HCT116 (cell line): Measurements from ENCODE around the gene GRIK4. TPM values are rescaled to one million over a fixed set of nuclear protein-coding genes. Genes with fewer than 3 reads are reported as not detected.
A peak's percentile ranks its signal among the peaks of the same experiment; 100 is the strongest.

Source experiments
- ATAC-seq: fragments of 200-7000 bp; cut with Tn5 transposase; 2 replicates; pipeline ENCODE4 v1.9.1; 2020; ENCODE audit warnings: mild to moderate bottlenecking, moderate library complexity
- BruUV-seq: library from RNA; stranded (reverse); fragments of 400-500 nt; replicated peaks from 2 replicates; lab custom pipeline; 2021; lab: Mats Ljungman, UMichigan
- CTCF ChIA-PET: fragments of 300-600 bp; sonication (Branson Sonifier 250); formaldehyde crosslinking; loops from one replicate; lab custom pipeline; 2021; ENCODE audit warnings: antibody characterized with exemption; lab: Charles Lee
- POLR2A ChIA-PET: fragments of 300-600, 350-600 bp; sonication (Branson Sonifier 250); formaldehyde crosslinking; loops from one replicate; lab custom pipeline; 2021; ENCODE audit warnings: antibody characterized with exemption; lab: Charles Lee
- RAD21 ChIA-PET, 2 experiments: fragments of 300-600 bp; sonication (Branson Sonifier 250); formaldehyde crosslinking; loops; one replicate each; lab custom pipeline; 2023; ENCODE audit warnings: low total read pairs in 2 of 2; ENCODE audit not compliant: uncharacterized antibody in 2 of 2, unreplicated experiment in 2 of 2, low non-redundant PET in 1 of 2; lab: Charles Lee
- DNase-seq: peaks from one replicate; pipeline ENCODE4 v3.0.0-alpha.2; 2010; ENCODE audit warnings: low read depth, low spot score
- H2AFZ ChIP-seq: fragments of 200-600 bp; shearing (Covaris generic), sonication (generic); 2 replicates; pipeline ENCODE4 v1.6.1; 2017; ENCODE audit warnings: low read depth, mixed run types, mixed read lengths, antibody characterized with exemption, low read length; ENCODE audit not compliant: poor library complexity, severe bottlenecking
- H3K27ac ChIP-seq: 2 replicates; pipeline ENCODE4 v1.5.1; 2012; ENCODE audit warnings: low read depth, low read length
- H3K27me3 ChIP-seq: fragments of 200-600 bp; sonication (generic); 2 replicates; pipeline ENCODE4 v1.6.1; 2016; ENCODE audit warnings: mixed run types, low read length, mixed read lengths; ENCODE audit not compliant: insufficient read depth
- H3K36me3 ChIP-seq, 2 experiments: fragments of 200-500 bp in 1 of 2; fragments of 200-600 bp in 1 of 2; sonication (Bioruptor generic) in 1 of 2; sonication (generic) in 1 of 2; 2 replicates each; pipeline versions ENCODE4 v1.5.1 to v1.6.1; 2014 to 2016; ENCODE audit warnings: low read length in 2 of 2, inconsistent platforms in 1 of 2, mixed read lengths in 1 of 2, mixed run types in 1 of 2; ENCODE audit not compliant: insufficient read depth in 2 of 2, control insufficient read depth in 1 of 2
- H3K4me1 ChIP-seq, 2 experiments: fragments of 200-600 bp in 1 of 2; sonication (generic) in 1 of 2; 2 replicates each; pipeline versions ENCODE4 v1.5.1 to v1.6.1; 2012 to 2017; ENCODE audit warnings: low read length in 2 of 2, inconsistent platforms in 1 of 2, mild to moderate bottlenecking in 1 of 2, mixed read lengths in 1 of 2, mixed run types in 1 of 2, moderate library complexity in 1 of 2; ENCODE audit not compliant: insufficient read depth in 2 of 2, control insufficient read depth in 1 of 2
- H3K4me2 ChIP-seq: fragments of 200-600 bp; sonication (generic); 2 replicates; pipeline ENCODE4 v1.6.1; 2017; ENCODE audit warnings: mixed run types, low read length, mixed read lengths
- H3K4me3 ChIP-seq, 2 experiments: fragments of 200-600 bp in 1 of 2; sonication (generic) in 1 of 2; replicated peaks in 1 of 2; 2 replicates each; pipeline ENCODE4 v1.5.1; 2011 to 2016; ENCODE audit warnings: low read length in 2 of 2, control low read depth in 1 of 2, low read depth in 1 of 2, mild to moderate bottlenecking in 1 of 2, mixed read lengths in 1 of 2, mixed run types in 1 of 2
- H3K79me2 ChIP-seq: fragments of 200-600 bp; sonication (generic); 2 replicates; pipeline ENCODE4 v1.6.1; 2017; ENCODE audit warnings: mild to moderate bottlenecking, mixed run types, low read length, moderate library complexity, mixed read lengths; ENCODE audit not compliant: insufficient read depth
- H3K9ac ChIP-seq: fragments of 200-600 bp; sonication (generic); 2 replicates; pipeline ENCODE4 v1.6.1; 2016; ENCODE audit warnings: low read length, mixed read lengths
- H3K9me2 ChIP-seq: fragments of 200-600 bp; sonication (generic), shearing (Covaris generic); 2 replicates; pipeline ENCODE4 v1.6.1; 2017; ENCODE audit warnings: mixed run types, mild to moderate bottlenecking, moderate library complexity; ENCODE audit not compliant: insufficient read depth
- H3K9me3 ChIP-seq, 2 experiments: fragments of 200-500 bp in 1 of 2; fragments of 200-600 bp in 1 of 2; sonication (Bioruptor generic) in 1 of 2; sonication (generic) in 1 of 2; 2 replicates each; pipeline ENCODE4 v1.6.1; 2014 to 2017; ENCODE audit warnings: low read length in 2 of 2, mixed read lengths in 2 of 2, inconsistent platforms in 1 of 2, low read depth in 1 of 2, mild to moderate bottlenecking in 1 of 2, mixed run types in 1 of 2, moderate library complexity in 1 of 2; ENCODE audit not compliant: control insufficient read depth in 1 of 2, insufficient read depth in 1 of 2
- H4K20me1 ChIP-seq: fragments of 200-600 bp; sonication (generic), shearing (Covaris generic); 2 replicates; pipeline ENCODE4 v1.6.1; 2017; ENCODE audit warnings: mixed run types, mild to moderate bottlenecking, moderate library complexity; ENCODE audit not compliant: insufficient read depth
- CBX3 ChIP-seq: IDR thresholded peaks from 2 replicates; pipeline ENCODE4 v1.6.1; 2012; ENCODE audit warnings: low read depth
- CTCF ChIP-seq, 3 experiments: fragments of 200-600 bp in 1 of 3; sonication (generic) in 1 of 3; IDR thresholded peaks in 2 of 3; conservative IDR thresholded peaks in 1 of 3; 2 replicates each; pipeline ENCODE4 v1.5.1; 2012 to 2017; ENCODE audit warnings: low read depth in 2 of 3, low read length in 2 of 3, antibody characterized with exemption in 1 of 3, borderline replicate concordance in 1 of 3, control low read depth in 1 of 3, mild to moderate bottlenecking in 1 of 3, mixed read lengths in 1 of 3, mixed run types in 1 of 3, moderate library complexity in 1 of 3; ENCODE audit not compliant: insufficient read depth in 1 of 3
- ELF1 ChIP-seq: IDR thresholded peaks from 2 replicates; pipeline ENCODE4 v1.6.1; 2012; ENCODE audit warnings: low read depth, borderline replicate concordance
- EZH2 ChIP-seq: fragments of 200-600 bp; sonication (generic); IDR thresholded peaks from 2 replicates; pipeline ENCODE4 v1.6.1; 2017; ENCODE audit warnings: antibody characterized with exemption, mixed run types
- FOSL1 ChIP-seq: IDR thresholded peaks from 2 replicates; pipeline ENCODE4 v1.6.1; 2012; ENCODE audit warnings: low read depth
- JUND ChIP-seq: IDR thresholded peaks from 2 replicates; pipeline ENCODE4 v1.6.1; 2012
- RAD21 ChIP-seq: IDR thresholded peaks from 2 replicates; pipeline ENCODE4 v1.6.1; 2012; ENCODE audit warnings: low read depth, mild to moderate bottlenecking
- SRF ChIP-seq: IDR thresholded peaks from 2 replicates; pipeline ENCODE4 v1.6.1; 2012; ENCODE audit warnings: low read depth
- ZFX ChIP-seq: fragments of 450-650 bp; IDR thresholded peaks from 2 replicates; pipeline ENCODE4 v1.6.1; 2017
- ZNF274 ChIP-seq: fragments of 200-500 bp; sonication (Bioruptor generic); IDR thresholded peaks from 2 replicates; pipeline ENCODE4 v1.6.1; 2014; ENCODE audit warnings: mild to moderate bottlenecking, low read depth, low read length, inconsistent platforms
- intact Hi-C: fragments of 100-400 bp; cut with micrococcal nuclease; formaldehyde crosslinking; loops from 2 replicates; pipeline ENCODE4 v1.10.0; 2022
- total RNA-seq: library from RNA; stranded (reverse); gene quantifications from one replicate; pipeline ENCODE4 v1.2.1, GENCODE V29; 2021; ENCODE audit not compliant: unreplicated experiment
- TF ChIP-seq, protein P1 (sequence below): IDR thresholded peaks from 2 replicates; pipeline ENCODE4 v1.6.1; 2012
- TF ChIP-seq, protein P2 (sequence below): IDR thresholded peaks from 2 replicates; pipeline ENCODE4 v1.6.1; 2011; ENCODE audit warnings: mild to moderate bottlenecking, low read length, moderate library complexity; ENCODE audit not compliant: insufficient replicate concordance; ENCODE audit errors: extremely low read depth

GRIK4 gene
- total RNA-seq, 1 experiment from 2014 or later = 0.52 TPM

DNA sequence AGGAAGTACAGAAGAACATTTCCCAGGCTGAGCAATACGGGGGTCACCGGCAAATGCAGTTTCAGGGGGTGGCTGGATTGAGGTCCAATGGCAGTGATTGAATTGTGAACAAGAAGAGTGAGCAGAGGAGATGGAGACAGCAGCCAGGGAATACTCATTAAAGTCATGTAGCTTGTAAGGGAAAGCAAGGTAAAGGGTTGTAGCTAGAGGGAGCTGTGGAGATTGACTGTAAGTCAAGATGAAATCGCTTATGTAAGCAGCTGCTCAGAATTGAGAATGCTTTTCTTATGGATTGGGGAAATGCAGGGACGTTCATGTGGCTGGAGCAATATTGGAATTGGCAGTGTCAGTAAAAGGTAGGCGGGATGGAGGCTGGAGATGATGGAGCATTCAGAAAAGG lies 401.0 kb downstream of the GRIK4 start:
- Histone ChIP-seq H3K36me3 (no peaks in the 10 kb centered on the region), H4K20me1 (no peaks in the 10 kb centered on the region), H3K9ac (no peak overlapping the region), H3K4me1 (peaks cover 5 to 8% of the 10 kb centered on the region in 2 experiments; a peak in 2 of 4 replicates), H3K27me3 (peaks cover 13% of the 10 kb centered on the region), H3K4me3 (no peak overlapping the region), H3K9me3 (no peaks in the 10 kb centered on the region), H3K4me2 (peak overlapping the region; percentile 26; the same call in 1 of the 2 replicates), H3K79me2 (no peaks in the 10 kb centered on the region), H2AFZ (no peak overlapping the region), H3K9me2 (no peaks in the 10 kb centered on the region), H3K27ac (no peak overlapping the region)
- no TSS peak for BruUV-seq
- peak; percentile 89 for ATAC-seq
- ChIA-PET POLR2A (no interaction called here), CTCF (interaction anchor here (0.6 to 2.5 kb wide), 8 partner anchors 10 to 400 kb away, joined by 3 to 13 read pairs (median 3); no protein-coding TSS in a partner anchor), RAD21 (no interaction called here)
- DNase-seq = peak; percentile 53
- intact Hi-C loops = no loop called here
- TF ChIP-seq RAD21 = peak; percentile 33; the same call in 1 of the 2 replicates
- TF ChIP-seq CTCF (IDR thresholded peaks at IDR 0.05 in 2 of 3, conservative IDR thresholded peaks at IDR 0.05 in 1 of 3; ENCODE audit: borderline replicate concordance in 1 of 3, insufficient read depth in 1 of 3, low read depth in 2 of 3, low read length in 2 of 3) = peak; percentile 31 to 63 (median 58); a peak in 5 of 6 replicates
- TF ChIP-seq JUND = no peak

- peaks cover 5 to 8% of the 10 kb centered on the region in 2 experiments; a peak in 2 of 4 replicates for H3K4me1 ChIP-seq
- ChIA-PET CTCF (interaction anchor here (0.6 to 2.5 kb wide), 8 partner anchors 10 to 400 kb away, joined by 3 to 13 read pairs (median 3); no protein-coding TSS in a partner anchor), POLR2A (no interaction called here), RAD21 (no interaction called here)
- no peak overlapping the region for H3K4me2 ChIP-seq
- no peaks in the 10 kb centered on the region for H3K79me2 ChIP-seq
- no peaks in the 10 kb centered on the region for H4K20me1 ChIP-seq
- no peaks in the 10 kb centered on the region for H3K9me3 ChIP-seq
- no peaks in the 10 kb centered on the region for H3K36me3 ChIP-seq
- no peak overlapping the region for H2AFZ ChIP-seq
- no peaks in the 10 kb centered on the region for H3K9me2 ChIP-seq
- H3K9ac ChIP-seq = no peak overlapping the region
- peaks cover 14% of the 10 kb centered on the region for H3K27me3 ChIP-seq
- no TSS peak for BruUV-seq
- DNase-seq = no peak
- intact Hi-C loops = no loop called here
- H3K27ac ChIP-seq = no peak overlapping the region
- H3K4me3 ChIP-seq = no peak overlapping the region
- peak; percentile 34 for ATAC-seq
- TF ChIP-seq FOSL1 (no peak), JUND (no peak), ZNF274 (no peak), SRF (no peak), ZFX (no peak), CTCF (IDR thresholded peaks at IDR 0.05 in 2 of 3, conservative IDR thresholded peaks at IDR 0.05 in 1 of 3; ENCODE audit: borderline replicate concordance in 1 of 3, insufficient read depth in 1 of 3, low read depth in 2 of 3, low read length in 2 of 3) (no peak), RAD21 (no peak), CBX3 (no peak), ELF1 (no peak), EZH2 (no peak)
- TF ChIP-seq, protein P1, sequence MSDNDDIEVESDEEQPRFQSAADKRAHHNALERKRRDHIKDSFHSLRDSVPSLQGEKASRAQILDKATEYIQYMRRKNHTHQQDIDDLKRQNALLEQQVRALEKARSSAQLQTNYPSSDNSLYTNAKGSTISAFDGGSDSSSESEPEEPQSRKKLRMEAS = no peak
- TF ChIP-seq, protein P2, sequence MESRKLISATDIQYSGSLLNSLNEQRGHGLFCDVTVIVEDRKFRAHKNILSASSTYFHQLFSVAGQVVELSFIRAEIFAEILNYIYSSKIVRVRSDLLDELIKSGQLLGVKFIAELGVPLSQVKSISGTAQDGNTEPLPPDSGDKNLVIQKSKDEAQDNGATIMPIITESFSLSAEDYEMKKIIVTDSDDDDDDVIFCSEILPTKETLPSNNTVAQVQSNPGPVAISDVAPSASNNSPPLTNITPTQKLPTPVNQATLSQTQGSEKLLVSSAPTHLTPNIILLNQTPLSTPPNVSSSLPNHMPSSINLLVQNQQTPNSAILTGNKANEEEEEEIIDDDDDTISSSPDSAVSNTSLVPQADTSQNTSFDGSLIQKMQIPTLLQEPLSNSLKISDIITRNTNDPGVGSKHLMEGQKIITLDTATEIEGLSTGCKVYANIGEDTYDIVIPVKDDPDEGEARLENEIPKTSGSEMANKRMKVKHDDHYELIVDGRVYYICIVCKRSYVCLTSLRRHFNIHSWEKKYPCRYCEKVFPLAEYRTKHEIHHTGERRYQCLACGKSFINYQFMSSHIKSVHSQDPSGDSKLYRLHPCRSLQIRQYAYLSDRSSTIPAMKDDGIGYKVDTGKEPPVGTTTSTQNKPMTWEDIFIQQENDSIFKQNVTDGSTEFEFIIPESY = no peak
These were observed 401.4 kb downstream of the GRIK4 start for GRCh38 chr11:120912915-120913314.
